ENCODE measurements around the gene SRSF7.

DNA sequence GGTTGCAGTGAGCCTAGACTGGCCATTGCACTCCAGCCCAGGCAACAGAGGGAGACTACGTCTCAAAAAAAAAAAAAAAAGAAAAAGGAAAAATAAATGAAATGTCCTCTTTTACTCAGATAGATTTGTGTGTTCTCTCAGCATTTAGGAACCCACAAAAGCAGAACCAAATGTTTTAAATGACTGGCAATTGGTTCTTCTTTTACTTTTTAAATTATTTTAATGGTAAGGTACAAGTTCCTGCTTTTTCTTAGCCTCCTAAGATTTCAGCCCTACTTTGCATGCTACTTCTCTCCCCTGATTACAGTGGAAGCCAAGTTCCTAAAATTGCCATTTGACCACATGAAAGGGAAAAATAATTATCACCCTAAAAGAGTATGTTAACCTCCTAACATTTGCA is 23.5 kb downstream of the SRSF7 start:
- no peak for TF ChIP-seq POLR2A (IDR thresholded peaks at IDR 0.05; ENCODE audit: low read depth, low read length)
- no peak for TF ChIP-seq POLR2AphosphoS5 (IDR thresholded peaks at IDR 0.05; ENCODE audit: low read depth, low read length)
- no peak for TF ChIP-seq TAF1 (IDR thresholded peaks at IDR 0.05; ENCODE audit: borderline replicate concordance, low read depth, low read length)

Data from GM12892 (cell line).